GM21381 (cell line): ENCODE data around the gene SYCP1.
"Not testable (repeated sequence)": the region's sequence is repeated elsewhere in the genome, so short reads cannot be mapped to it uniquely, and the experiment has no call there.

Source experiments
- ATAC-seq: cut with Tn5 transposase; IDR thresholded peaks from one replicate; pipeline ENCODE4 v1.9.1; 2021; ENCODE audit warnings: mild to moderate bottlenecking, moderate library complexity; ENCODE audit not compliant: unreplicated experiment

The SYCP1 gene

GRCh38 chr1:114854693-114855320, at the start of gene SYCP1:
SYCP1 (plus strand) TSS chr1:114854863; CDS start chr1:114855465, 602 bp downstream.
- ATAC-seq, result no peak

DNA sequence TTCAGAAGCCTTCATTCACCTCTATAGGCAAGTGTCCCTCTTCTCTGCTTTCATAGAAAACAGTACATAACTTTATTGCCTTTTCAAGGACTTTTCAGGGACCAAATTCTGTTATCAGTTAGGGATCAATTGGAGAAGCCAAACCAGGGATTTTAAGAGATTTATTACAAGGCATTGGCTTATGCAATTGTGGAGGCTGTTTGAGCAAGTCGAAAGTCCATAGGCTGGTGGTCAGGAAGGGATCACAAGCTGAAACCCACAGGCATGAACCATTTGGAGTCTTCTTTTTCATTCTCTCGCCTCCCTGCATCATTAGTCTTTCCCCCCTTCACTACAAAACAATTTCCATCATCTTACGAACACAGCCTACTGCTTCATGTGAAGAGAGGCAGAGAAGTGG, 34.8 kb upstream of the SYCP1 start:
- ATAC-seq, result no peak

GRCh38 chr1:114820392-114820791, 34.3 kb upstream of the SYCP1 start:
- ATAC-seq, result no peak

GRCh38 chr1:114821978-114822377, 32.7 kb upstream of the SYCP1 start:
- ATAC-seq, result no peak

- ATAC-seq, result no peak
These were observed 26.4 kb upstream of the SYCP1 start for GRCh38 chr1:114828251-114828650.

DNA sequence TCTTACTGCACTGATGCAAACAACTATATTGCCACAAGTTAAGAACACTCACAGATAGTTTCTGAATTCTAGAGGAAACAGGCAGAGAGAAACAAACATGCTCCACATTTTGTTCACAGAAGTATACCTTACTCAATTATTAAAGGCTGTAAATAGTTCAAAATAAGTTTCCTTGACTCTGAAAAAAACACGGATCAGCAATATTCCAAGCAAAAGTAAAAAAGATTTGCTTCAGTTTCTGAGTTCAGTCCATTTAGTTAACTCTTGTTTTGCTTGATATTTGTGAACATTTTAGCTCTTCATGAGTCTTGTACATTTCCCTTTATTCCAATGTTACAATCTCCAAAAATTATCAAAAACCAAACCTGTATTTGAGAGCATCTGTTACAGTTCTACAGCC, 24.6 kb upstream of the SYCP1 start:
- ATAC-seq, result not testable (repeated sequence)

GRCh38 chr1:114831276-114831994, 23.2 kb upstream of the SYCP1 start:
- no peak for ATAC-seq

DNA sequence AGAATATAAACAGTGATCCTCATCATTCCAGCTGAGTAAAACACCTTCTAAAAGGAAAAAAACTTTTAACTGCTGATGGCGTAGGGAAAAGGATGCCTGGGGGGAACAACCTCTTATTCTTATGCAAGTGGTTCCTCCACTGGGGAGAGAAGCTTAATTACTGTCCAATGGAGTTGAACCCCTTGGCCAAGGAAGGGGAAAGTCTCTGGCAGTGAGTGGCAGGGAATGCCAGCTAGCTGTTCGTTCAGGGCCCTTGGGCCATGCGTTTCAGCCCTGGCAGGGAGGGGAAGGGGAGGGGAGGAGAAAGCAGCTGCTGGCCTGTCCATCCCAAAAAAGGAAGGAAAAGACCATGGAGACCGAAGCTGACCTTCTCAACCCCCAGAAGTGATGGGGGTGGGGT, 22.6 kb upstream of the SYCP1 start:
- no peak for ATAC-seq

DNA sequence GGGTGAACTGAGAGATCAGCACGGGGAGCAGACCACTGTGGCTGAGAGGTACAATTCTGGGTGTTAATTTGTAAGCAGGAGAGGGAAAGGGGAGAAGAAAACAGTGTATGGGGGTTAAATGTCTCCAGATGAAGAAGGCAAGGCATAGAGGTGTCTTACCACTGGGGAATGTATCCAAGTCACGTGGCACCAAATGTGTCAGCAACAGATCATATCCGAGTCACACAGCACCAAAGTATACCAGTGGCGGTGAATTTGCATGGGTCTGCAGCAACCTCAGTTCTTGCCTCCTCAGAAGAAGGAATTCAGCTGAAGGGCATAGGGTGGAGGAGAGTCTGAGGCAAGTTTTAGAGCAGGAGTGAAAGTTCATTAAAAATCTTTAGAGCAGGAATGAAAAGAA, 21.2 kb upstream of the SYCP1 start:
- ATAC-seq, result no peak

- ATAC-seq, result no peak
These were observed 10.4 kb upstream of the SYCP1 start for GRCh38 chr1:114844270-114844669.

DNA sequence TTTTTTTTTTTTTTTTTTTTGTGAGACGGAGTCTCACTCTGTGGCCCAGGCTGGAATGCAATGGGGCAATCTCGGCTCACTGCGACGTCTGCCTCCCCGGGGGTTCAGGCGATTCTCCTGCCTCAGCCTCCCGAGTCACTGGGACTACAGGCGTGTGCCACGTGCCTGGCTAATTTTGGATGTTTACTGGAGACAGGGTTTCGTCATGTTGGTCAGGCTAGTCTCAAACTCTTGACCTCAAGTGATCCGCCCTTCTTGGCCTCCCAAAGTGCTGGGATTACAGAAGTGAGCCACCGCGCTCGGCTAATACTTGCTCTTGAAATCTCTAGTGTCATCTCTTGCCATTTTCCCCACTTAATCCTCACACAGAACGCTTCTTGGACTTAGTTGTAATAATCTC, 1.1 kb upstream of the SYCP1 start:
- ATAC-seq, result no peak

DNA sequence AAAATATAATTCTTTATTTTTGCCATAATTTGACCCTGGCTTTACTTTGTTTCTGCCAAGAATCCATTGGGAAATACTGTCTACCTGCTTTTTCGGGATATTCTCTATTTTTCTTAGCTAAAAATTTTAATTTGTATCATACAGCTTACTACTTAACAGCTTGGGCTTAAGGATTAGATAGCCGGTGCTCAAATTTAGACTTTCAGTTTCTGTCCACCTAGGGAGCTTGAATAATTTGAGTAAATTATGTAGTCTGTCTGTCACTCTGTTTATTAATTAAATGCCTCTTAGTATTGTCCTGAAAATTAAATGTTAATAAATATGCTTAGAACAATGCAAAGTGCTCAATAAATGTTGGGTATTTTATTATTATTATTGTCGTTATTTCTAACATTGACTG, 6.7 kb downstream of the SYCP1 start:
- no peak for ATAC-seq

DNA sequence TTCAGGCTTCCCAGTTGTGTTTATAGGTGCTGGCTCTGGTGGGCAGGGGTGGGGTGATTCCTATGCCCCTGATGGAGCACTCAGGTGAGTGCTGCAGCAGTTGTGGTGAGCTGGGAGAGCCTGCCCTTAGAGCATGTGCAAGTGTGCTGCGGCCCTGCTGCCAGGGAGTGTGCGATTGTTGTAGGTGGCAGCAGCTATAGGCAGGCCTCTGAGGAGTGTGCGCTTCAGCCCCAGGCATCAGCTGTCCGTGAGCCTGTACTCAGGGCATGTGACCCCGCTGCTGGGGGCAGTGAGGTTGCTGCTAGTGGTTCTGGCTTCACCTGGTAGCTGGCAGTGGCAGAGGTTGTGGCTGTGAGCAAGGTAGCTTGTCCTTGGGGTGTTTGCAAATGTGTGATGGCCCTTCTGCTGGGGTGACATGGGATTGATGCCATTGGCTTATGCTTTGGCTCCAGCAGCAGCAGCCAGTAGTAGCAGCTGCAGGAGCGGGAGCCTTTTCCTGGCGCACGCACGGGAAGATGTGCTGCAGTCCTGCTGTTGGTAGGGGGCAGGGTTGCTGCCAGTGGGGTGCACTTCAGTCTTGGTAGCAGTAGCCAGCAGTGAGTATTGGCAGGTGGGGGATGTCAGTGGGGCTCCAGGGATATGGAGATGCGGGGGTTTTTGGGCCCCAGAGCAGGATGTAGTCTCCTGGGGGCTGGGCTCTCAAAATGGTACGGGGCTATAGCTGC, 37.7 kb downstream of the SYCP1 start:
- ATAC-seq, result no peak

- ATAC-seq, result no peak
These were observed 42.1 kb downstream of the SYCP1 start for GRCh38 chr1:114896795-114897194.

DNA sequence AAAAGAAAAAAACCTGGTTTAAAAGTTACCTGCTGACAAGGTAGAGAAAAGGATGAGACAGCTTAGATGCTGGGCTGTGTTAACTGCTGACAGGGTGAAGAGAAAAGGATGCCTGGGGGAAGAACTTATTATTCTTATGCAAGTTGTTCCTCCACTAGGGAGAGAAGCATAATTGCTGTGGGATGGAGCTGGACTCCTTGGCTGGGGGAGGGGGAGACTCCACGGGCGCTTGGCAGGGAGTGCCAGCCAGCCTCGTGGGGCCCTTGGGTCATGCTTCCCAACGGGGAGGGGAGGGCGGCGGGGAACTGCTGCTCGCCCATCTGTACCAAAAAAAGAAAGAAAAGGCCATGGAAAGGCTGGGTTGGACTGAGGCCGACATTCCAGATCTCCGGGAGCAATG, 47.2 kb downstream of the SYCP1 start:
- ATAC-seq, result no peak

DNA sequence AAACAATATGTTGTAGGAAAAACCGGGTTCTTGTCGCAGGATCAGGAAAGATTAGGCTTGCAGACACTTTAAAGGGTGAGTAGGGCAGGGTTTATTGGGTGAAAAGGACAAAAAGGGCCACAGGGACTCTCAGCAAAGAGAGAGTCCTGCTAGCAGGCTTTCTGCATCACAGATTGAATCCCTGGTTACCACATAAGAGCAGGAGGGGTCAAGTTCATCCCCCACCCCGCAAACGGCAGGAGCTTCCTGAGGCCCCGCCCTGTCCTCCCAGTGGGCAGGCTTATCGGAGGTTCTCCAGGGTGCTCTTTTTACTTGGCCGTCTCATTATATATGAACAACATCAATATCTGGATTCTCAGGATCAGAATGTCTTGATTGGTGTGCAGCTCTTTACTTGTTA, 47.7 kb downstream of the SYCP1 start:
- no peak for ATAC-seq

DNA sequence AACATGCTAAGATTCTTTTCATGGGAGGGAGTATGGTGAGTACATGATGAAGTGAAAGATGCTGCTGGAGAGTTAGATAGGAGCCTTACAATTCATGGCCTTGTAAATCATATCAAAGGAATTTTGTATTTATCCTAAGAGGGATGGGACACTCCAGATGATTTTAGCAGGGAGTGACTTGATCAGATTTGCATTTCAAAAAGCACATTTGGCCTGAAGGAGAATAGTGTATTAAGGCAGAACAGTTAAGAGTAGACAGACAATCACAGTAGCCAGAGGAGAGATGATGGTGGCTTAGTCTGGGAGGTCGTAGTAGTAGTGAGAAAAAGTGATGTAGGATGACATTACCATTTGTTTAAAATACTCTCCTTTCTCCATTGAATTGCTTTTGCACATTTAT, 48.8 kb downstream of the SYCP1 start:
- ATAC-seq, result no peak

DNA sequence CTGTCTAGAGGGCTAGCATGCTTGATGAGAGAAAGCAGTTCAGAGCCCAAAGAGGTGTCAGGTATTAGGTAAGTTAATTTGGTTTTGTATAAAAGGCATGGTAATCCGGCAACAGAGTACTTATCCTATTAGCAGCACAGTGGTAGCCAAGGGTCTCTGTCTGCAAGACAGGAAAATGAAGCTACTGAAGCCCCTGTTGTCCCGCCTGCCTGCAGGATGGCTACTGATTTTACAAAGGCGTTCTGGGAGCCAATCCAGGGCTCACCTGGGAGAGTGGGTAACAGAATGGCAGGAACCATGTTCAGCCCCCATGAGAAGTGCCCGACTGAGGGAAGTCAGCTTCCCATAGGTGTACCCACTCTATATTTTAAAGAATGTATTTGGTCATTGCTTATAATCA, 61.1 kb downstream of the SYCP1 start:
- not testable (repeated sequence) for ATAC-seq

DNA sequence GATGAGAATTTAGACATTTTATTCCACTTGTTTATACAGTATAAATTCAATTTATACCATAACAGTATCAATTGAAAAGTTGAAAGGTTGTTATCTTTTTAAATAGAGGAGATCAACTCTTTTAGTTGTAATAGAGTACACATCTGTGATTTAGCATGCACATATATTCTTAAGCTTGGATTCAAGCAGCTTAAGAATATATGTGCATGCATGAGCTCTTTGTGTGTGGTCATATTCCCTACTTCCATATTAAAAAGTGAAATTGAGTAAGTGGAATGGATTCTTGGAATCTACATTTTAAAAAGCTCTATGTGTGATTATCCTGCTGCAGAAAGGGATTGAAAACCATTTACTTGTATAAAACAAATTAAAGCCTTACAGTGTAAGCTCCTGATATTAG, 71.9 kb downstream of the SYCP1 start:
- no peak for ATAC-seq

DNA sequence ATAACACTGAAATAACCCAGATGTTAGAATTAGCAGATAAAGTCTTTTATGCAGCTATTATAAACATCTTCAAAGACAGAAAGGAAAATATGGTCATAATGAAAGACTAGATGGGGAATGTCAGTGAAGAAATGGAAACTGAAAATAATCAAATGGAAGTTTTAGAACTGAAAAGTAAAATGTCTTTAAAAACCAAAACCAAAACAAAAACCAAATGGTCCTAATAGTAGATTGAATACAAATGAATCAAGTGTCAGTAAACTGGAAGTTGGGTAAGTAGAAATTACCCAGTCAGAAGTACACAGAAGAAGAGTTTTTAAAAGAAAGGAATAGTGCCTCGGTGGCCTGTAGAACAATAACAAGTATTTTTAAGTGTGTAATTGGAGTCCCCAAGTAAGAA, 72.7 kb downstream of the SYCP1 start:
- ATAC-seq, result no peak

DNA sequence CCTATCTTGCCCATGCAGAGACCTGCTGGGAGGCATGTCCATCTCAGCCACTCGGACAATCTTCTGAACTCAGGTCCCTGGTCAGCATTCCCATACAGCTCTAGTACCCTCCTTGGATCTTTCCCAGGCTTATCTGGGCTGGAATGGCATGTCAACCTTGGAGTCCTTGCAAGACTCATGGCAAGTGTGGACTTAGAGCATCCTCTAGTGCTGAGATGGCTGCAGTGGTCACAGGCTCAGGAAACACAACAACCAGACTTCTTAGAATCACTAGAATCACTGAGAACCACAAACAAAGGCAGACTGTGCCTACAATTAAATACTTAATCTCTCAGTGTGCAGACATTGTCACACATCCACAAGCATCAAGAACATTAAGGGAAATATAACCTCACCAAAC, 101.9 kb downstream of the SYCP1 start:
- no peak for ATAC-seq

- no peak for ATAC-seq
These were observed 104.8 kb downstream of the SYCP1 start for GRCh38 chr1:114959423-114959822.
